HK-2 (cell line): ENCODE results near the gene ZNF804A.

Experiments used
- DNase-seq: peaks from one replicate; pipeline ENCODE4 v3.0.0-alpha.2; 2018; ENCODE audit not compliant: unreplicated experiment

The ZNF804A gene

GRCh38 chr2:184938221-184938985 lies 340.1 kb downstream of the ZNF804A start:
- no peak for DNase-seq

GRCh38 chr2:184945326-184945725 lies 347.0 kb downstream of the ZNF804A start:
- DNase-seq = no peak

GRCh38 chr2:184945824-184946223 lies 347.5 kb downstream of the ZNF804A start:
- DNase-seq = no peak

- DNase-seq = no peak
Measured at GRCh38 chr2:184956856-184957255, 358.5 kb downstream of the ZNF804A start.

GRCh38 chr2:184971546-184972068 lies 373.3 kb downstream of the ZNF804A start:
- no peak for DNase-seq
